ENCODE measurements around the gene MSGN1. TPM values are rescaled to one million over a fixed set of nuclear protein-coding genes. Genes with fewer than 3 reads are reported as not detected.

The MSGN1 gene
- not detected in 2 replicates for total RNA-seq

GRCh38 chr2:17816396-17817245 is at the start of gene MSGN1:
TSS of gene MSGN1 (plus strand) at chr2:17816460. CDS start at chr2:17816519, 59 bp downstream.

Other genes starting within 250 kb of the MSGN1 start
- 10.5 and 11.5 TPM in 2 replicates for gene SMC6, start 62.6 kb upstream of the MSGN1 start, total RNA-seq
- gene GEN1, start 62.3 kb upstream of the MSGN1 start, total RNA-seq: 2.9 and 5.7 TPM in 2 replicates
- 0.18 and 7.6 TPM in 2 replicates for gene KCNS3, start 62.2 kb downstream of the MSGN1 start, total RNA-seq